ENCODE results near the gene EFNB2. TPM values are rescaled to one million over a fixed set of nuclear protein-coding genes. Genes with fewer than 3 reads are reported as not detected.
A peak's percentile ranks its signal among the peaks of the same experiment; 100 is the strongest.

Gene EFNB2
- total and polyA plus RNA-seq, 8 donors: 3.0 to 48.7 (median 13.4) TPM

- H3K36me3 ChIP-seq: peaks cover 0 to 10% (median 8%) of the 10 kb centered on the region in 4 donors
- H3K4me1 ChIP-seq: peaks cover 0 to 50% (median 14%) of the 10 kb centered on the region in 4 donors
- H3K4me3 ChIP-seq: no peak overlapping the region
- no peaks in the 10 kb centered on the region for H3K9me3 ChIP-seq
- intact Hi-C loops (cut with DNase I; ENCODE audit: low total_unique reads): no loop called here
- no peak for DNase-seq
- H3K27me3 ChIP-seq: no peaks in the 10 kb centered on the region
- WGBS, 5 donors: 64 to 93% (median 72%) methylated on average over 2 of the region's 2 CpGs
- H3K27ac ChIP-seq: peak overlapping the region in 2 of 5 donors; percentile 3 to 21
- TF ChIP-seq EP300 (IDR thresholded peaks at IDR 0.05): no peak
- no peak for TF ChIP-seq POLR2A (IDR thresholded peaks at IDR 0.05)
- no peak for TF ChIP-seq POLR2AphosphoS5 (IDR thresholded peaks at IDR 0.05)
- no peak for TF ChIP-seq CTCF (IDR thresholded peaks at IDR 0.05)
Measured at GRCh38 chr13:106499113-106499512, 36.3 kb downstream of the EFNB2 start.

- no peak overlapping the region for H3K4me3 ChIP-seq
- H3K4me1 ChIP-seq: peaks cover 0 to 52% (median 14%) of the 10 kb centered on the region in 4 donors
- H3K27ac ChIP-seq: peak overlapping the region in 2 of 5 donors; percentile 3 to 21
- H3K36me3 ChIP-seq: peaks cover 0 to 14% (median 14%) of the 10 kb centered on the region in 4 donors
- H3K9me3 ChIP-seq: no peaks in the 10 kb centered on the region
- no peaks in the 10 kb centered on the region for H3K27me3 ChIP-seq
- intact Hi-C loops (cut with DNase I; ENCODE audit: low total_unique reads): no loop called here
- TF ChIP-seq POLR2A (IDR thresholded peaks at IDR 0.05): no peak
- TF ChIP-seq POLR2AphosphoS5 (IDR thresholded peaks at IDR 0.05): no peak
- TF ChIP-seq EP300 (IDR thresholded peaks at IDR 0.05): no peak
- no peak for TF ChIP-seq CTCF (IDR thresholded peaks at IDR 0.05)
- no peak for DNase-seq
- WGBS, 5 donors: 27 to 40% (median 34%) methylated on average over 1 of the region's 1 CpG
Measured at GRCh38 chr13:106498571-106498970, 36.9 kb downstream of the EFNB2 start.

GRCh38 chr13:106498158-106498557 is 37.3 kb downstream of the EFNB2 start:
- Histone ChIP-seq H3K27ac (peak overlapping the region in 2 of 5 donors; percentile 3 to 21), H3K36me3 (peaks cover 0 to 18% (median 18%) of the 10 kb centered on the region in 4 donors), H3K4me3 (no peak overlapping the region), H3K27me3 (no peaks in the 10 kb centered on the region), H3K4me1 (peaks cover 0 to 57% (median 14%) of the 10 kb centered on the region in 4 donors), H3K9me3 (no peaks in the 10 kb centered on the region)
- intact Hi-C loops (cut with DNase I; ENCODE audit: low total_unique reads): no loop called here
- TF ChIP-seq EP300 (IDR thresholded peaks at IDR 0.05) (no peak), CTCF (IDR thresholded peaks at IDR 0.05) (no peak), POLR2AphosphoS5 (IDR thresholded peaks at IDR 0.05) (no peak), POLR2A (IDR thresholded peaks at IDR 0.05) (no peak)
- DNase-seq: no peak
- WGBS, 5 donors: 35 to 59% (median 47%) methylated on average over 3 of the region's 3 CpGs

- 33 to 47% (median 40%) methylated on average over 1 of the region's 1 CpG for WGBS, 5 donors
- intact Hi-C loops (cut with DNase I; ENCODE audit: low total_unique reads): no loop called here
- DNase-seq: no peak
- TF ChIP-seq POLR2A (IDR thresholded peaks at IDR 0.05) (no peak), CTCF (IDR thresholded peaks at IDR 0.05) (no peak), POLR2AphosphoS5 (IDR thresholded peaks at IDR 0.05) (no peak)
- Histone ChIP-seq H3K9me3 (no peaks in the 10 kb centered on the region), H3K27me3 (no peaks in the 10 kb centered on the region), H3K4me1 (peaks cover 0 to 67% (median 14%) of the 10 kb centered on the region in 4 donors), H3K36me3 (peaks cover 10 to 29% (median 29%) of the 10 kb centered on the region in 4 donors), H3K4me3 (no peak overlapping the region), H3K27ac (peak overlapping the region in 3 of 5 donors; percentile 30 to 53 (median 35))
Measured at GRCh38 chr13:106497079-106497478, 38.4 kb downstream of the EFNB2 start.
